NCI-H2171 treated with DMSO at 0.1 percent for 48 hours (cell line): ENCODE results near the gene CCT7.

Experiments used
- DNase-seq: peaks from one replicate; lab custom pipeline; 2025; lab: John Stamatoyannopoulos, UW

Gene CCT7

GRCh38 chr2:73294239-73294638 is 60.1 kb downstream of the CCT7 start:
- DNase-seq = no peak

DNA sequence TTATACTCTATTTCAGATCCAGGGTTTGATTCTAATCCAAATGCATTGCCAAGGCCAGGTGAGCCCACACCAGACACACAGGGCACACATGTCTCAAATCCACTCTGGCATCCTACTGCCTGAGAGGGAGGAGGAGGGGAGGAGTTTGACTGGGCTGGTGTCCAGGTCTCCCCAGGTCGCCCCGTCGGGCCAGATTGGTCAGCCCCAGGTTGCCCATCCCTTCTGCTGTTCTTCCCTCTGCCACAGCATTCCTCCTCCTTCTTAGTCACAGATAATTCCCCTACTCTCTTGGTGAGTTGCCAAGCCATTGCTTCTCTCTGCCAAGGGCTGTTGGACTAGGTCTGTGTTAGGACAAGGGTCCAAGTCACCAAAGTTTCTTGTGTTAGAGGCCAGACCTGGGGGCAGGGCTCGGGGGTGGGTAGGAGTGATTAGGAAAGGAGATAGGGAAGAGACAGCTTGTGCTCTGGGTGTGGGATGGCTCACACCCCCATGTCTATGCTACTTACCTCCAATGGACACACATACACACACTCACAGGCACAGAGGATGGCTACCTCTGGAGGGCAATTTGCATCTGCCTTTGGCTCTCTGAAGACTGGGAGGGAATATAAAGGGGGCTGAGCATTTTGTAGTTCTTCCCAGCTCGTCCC is 61.8 kb downstream of the CCT7 start:
- no peak for DNase-seq

GRCh38 chr2:73297151-73297559 is 63.0 kb downstream of the CCT7 start:
- DNase-seq = peak; percentile 3

DNA sequence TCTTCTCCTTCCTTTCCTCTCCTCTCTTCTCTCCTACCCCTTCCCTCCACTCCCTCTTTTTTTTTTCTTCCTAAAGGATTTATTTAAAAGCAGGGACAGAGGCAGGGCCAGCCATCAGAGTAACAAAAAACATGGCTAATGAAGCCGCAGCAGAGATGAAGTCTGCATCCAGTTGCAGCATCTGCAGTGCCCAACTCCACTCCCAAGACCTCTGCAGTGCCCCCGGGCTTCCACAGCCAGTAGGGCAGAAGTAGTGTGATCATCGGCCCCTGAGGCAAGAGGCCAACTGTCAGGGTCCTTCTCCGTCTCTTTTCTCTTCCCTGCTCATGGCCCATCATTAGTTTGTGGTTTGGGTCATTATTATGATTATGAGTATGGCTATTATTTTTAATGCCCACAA is 63.5 kb downstream of the CCT7 start:
- no peak for DNase-seq

DNA sequence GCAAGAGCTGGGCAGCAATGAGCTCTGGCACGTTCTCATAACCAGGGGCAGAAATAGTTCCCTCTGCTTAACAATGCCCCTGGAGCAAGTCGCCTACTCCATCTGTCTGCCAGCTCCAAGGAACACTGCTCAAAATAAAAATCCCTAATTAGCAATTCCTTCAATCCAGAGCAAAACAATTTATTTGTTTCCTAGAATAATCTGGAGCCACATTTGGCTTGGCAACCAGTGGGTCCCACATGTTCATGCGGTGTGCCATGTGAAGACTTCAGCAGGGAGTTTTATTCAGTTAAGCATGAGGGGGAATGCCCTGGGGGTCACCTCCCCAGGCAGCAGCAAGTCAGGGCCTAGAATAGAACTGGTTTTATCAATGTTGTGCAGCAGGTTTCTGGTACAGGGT is 66.8 kb downstream of the CCT7 start:
- DNase-seq = no peak

DNA sequence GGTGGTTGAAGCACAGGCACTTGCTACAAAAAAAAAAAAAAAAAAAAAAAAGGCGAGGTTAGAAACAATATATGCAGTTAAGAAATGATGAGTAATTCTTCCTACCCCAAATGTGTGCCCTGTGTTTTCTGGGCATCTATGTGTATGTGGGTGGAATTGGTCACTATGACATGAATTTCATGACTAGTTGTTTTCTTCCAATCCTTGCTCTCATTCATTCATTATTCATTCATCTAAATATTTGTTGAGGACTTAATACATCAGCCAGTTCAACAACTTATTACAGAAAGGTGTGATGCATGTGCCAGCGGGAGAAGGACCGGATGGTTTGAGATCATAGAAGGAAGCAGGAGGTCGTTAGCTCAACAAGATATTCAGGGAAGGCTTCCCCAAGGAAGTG is 67.5 kb downstream of the CCT7 start:
- DNase-seq = no peak
